H1 (cell line): Measurements from ENCODE around the gene BSPRY. TPM values are rescaled to one million over a fixed set of nuclear protein-coding genes. Genes with fewer than 3 reads are reported as not detected.
A peak's percentile ranks its signal among the peaks of the same experiment; 100 is the strongest.

ENCODE experiments used
- BACH1 ChIP-seq: IDR thresholded peaks from 2 replicates; pipeline ENCODE4 v1.6.1; 2012; ENCODE audit warnings: low read length, improper control_type of control experiment
- BCL11A ChIP-seq, 2 experiments: IDR thresholded peaks; one replicate each; pipeline ENCODE4 v1.6.1; 2011; ENCODE audit warnings: low read depth in 2 of 2, low read length in 2 of 2, mild to moderate bottlenecking in 2 of 2
- CBX8 ChIP-seq: fragments of 300-800, 300-1000 bp; sonication (generic); IDR thresholded peaks from 2 replicates; pipeline ENCODE4 v1.7.1; 2016; ENCODE audit warnings: low read depth, low read length, borderline replicate concordance
- CHD2 ChIP-seq: IDR thresholded peaks from 2 replicates; pipeline ENCODE4 v1.6.1; 2012; ENCODE audit warnings: low read length, improper control_type of control experiment
- CREB1 ChIP-seq: IDR thresholded peaks from 2 replicates; pipeline ENCODE4 v1.6.1; 2012; ENCODE audit warnings: inconsistent platforms
- CTBP2 ChIP-seq: IDR thresholded peaks from 2 replicates; pipeline ENCODE4 v1.7.0; 2011; ENCODE audit warnings: borderline replicate concordance, mild to moderate bottlenecking, moderate library complexity, mixed read lengths, low read length; ENCODE audit not compliant: insufficient read depth, insufficient read length
- FOSL1 ChIP-seq: IDR thresholded peaks from 2 replicates; pipeline ENCODE4 v1.6.1; 2011; ENCODE audit warnings: mild to moderate bottlenecking, low read depth, low read length, moderate library complexity; ENCODE audit not compliant: insufficient read depth
- GABPA ChIP-seq: IDR thresholded peaks from 2 replicates; pipeline ENCODE4 v1.6.1; 2011; ENCODE audit warnings: mild to moderate bottlenecking, low read length, moderate library complexity, borderline replicate concordance; ENCODE audit not compliant: insufficient read depth
- HDAC2 ChIP-seq, 2 experiments: fragments of 300-600 bp in 1 of 2; sonication (generic) in 1 of 2; IDR thresholded peaks; 2 replicates each; pipeline ENCODE4 v1.6.1; 2011 to 2012; ENCODE audit warnings: low read depth in 2 of 2, low read length in 2 of 2, mild to moderate bottlenecking in 2 of 2, moderate library complexity in 2 of 2, borderline replicate concordance in 1 of 2, inconsistent platforms in 1 of 2
- JUND ChIP-seq: IDR thresholded peaks from 2 replicates; pipeline ENCODE4 v1.6.1; 2011; ENCODE audit warnings: mild to moderate bottlenecking, improper control_type of control experiment, low read length
- KDM5A ChIP-seq: fragments of 200-600 bp; IDR thresholded peaks from 2 replicates; pipeline ENCODE4 v1.7.1; 2012; ENCODE audit warnings: mild to moderate bottlenecking, low read length, inconsistent platforms, mixed read lengths
- POLR2A ChIP-seq, 2 experiments: IDR thresholded peaks; 1 replicate in 1 of 2; 2 replicates in 1 of 2; pipeline ENCODE4 v1.6.1; 2011; ENCODE audit warnings: low read depth in 2 of 2, low read length in 2 of 2, mild to moderate bottlenecking in 2 of 2; ENCODE audit errors: control extremely low read depth in 1 of 2
- POLR2AphosphoS5 ChIP-seq: IDR thresholded peaks from 2 replicates; pipeline ENCODE4 v1.6.1; 2011; ENCODE audit warnings: low read depth, low read length
- POU5F1 ChIP-seq: IDR thresholded peaks from 2 replicates; pipeline ENCODE4 v1.6.1; 2011; ENCODE audit warnings: low read depth, mild to moderate bottlenecking, low read length, moderate library complexity
- RAD21 ChIP-seq, 2 experiments: IDR thresholded peaks in 1 of 2; conservative IDR thresholded peaks in 1 of 2; 2 replicates each; pipeline ENCODE4 v1.6.1; 2011; ENCODE audit warnings: low read depth in 2 of 2, low read length in 2 of 2, improper control_type of control experiment in 1 of 2, inconsistent platforms in 1 of 2, mild to moderate bottlenecking in 1 of 2, moderate library complexity in 1 of 2
- RBBP5 ChIP-seq: IDR thresholded peaks from 2 replicates; pipeline ENCODE4 v1.7.1; 2012; ENCODE audit warnings: low read depth, mild to moderate bottlenecking, inconsistent platforms, low read length, moderate library complexity, borderline replicate concordance
- RNF2 ChIP-seq: fragments of 200-900, 300-1000 bp; sonication (generic); IDR thresholded peaks from 2 replicates; pipeline ENCODE4 v1.7.1; 2016; ENCODE audit warnings: borderline replicate concordance, low read depth, mild to moderate bottlenecking, antibody characterized with exemption, low read length; ENCODE audit not compliant: poor library complexity, severe bottlenecking; ENCODE audit errors: missing control alignments
- RXRA ChIP-seq: IDR thresholded peaks from 2 replicates; pipeline ENCODE4 v1.6.1; 2011; ENCODE audit warnings: low read depth, mild to moderate bottlenecking, low read length, moderate library complexity; ENCODE audit not compliant: insufficient read depth
- SIRT6 ChIP-seq: IDR thresholded peaks from one replicate; pipeline ENCODE4 v1.7.1; 2012; ENCODE audit warnings: low read length, inconsistent platforms
- SP1 ChIP-seq: IDR thresholded peaks from 2 replicates; pipeline ENCODE4 v1.6.1; 2011; ENCODE audit warnings: low read depth, low read length
- SP4 ChIP-seq: IDR thresholded peaks from 2 replicates; pipeline ENCODE4 v1.6.1; 2012; ENCODE audit warnings: low read length, inconsistent platforms
- SRF ChIP-seq: IDR thresholded peaks from 2 replicates; pipeline ENCODE4 v1.6.1; 2011; ENCODE audit warnings: mild to moderate bottlenecking, low read depth, low read length, moderate library complexity
- TAF7 ChIP-seq: optimal IDR thresholded peaks from 2 replicates; pipeline ENCODE3; 2011; ENCODE audit warnings: low read depth, mild to moderate bottlenecking, inconsistent platforms, low read length, moderate library complexity, borderline replicate concordance
- polyA plus RNA-seq, 7 experiments: library from polyadenylated mRNA; depleted of rRNA in 3 of 7; stranded (reverse) in 5 of 7; unstranded in 2 of 7; fragments of >200 nt in 5 of 7; fragments of 200-250 nt in 2 of 7; gene quantifications; 1 replicate in 5 of 7; 2 replicates in 1 of 7; 4 replicates in 1 of 7; pipeline versions ENCODE4 v1.2.1 to v1.2.3, GENCODE V29; 2011 to 2013; ENCODE audit warnings: missing spikeins in 2 of 7, mixed read lengths in 2 of 7
- total RNA-seq: library from RNA; stranded (reverse); fragmentation: NEBNext Ultra II Directional; extraction: Animal tissue kit (Norgen Biotek cat#: 25700); gene quantifications from 2 replicates; pipeline ENCODE4 v1.2.1, GENCODE V29; 2021
- TF ChIP-seq, protein P1 (sequence below): IDR thresholded peaks from 2 replicates; pipeline ENCODE4 v1.6.1; 2012; ENCODE audit warnings: inconsistent platforms

The BSPRY gene
- total and polyA plus RNA-seq, 2 of the 8 experiments (the other 6 are each of a cell fraction or from before 2014, with no cell fraction given): 5.5 to 10.9 TPM

DNA sequence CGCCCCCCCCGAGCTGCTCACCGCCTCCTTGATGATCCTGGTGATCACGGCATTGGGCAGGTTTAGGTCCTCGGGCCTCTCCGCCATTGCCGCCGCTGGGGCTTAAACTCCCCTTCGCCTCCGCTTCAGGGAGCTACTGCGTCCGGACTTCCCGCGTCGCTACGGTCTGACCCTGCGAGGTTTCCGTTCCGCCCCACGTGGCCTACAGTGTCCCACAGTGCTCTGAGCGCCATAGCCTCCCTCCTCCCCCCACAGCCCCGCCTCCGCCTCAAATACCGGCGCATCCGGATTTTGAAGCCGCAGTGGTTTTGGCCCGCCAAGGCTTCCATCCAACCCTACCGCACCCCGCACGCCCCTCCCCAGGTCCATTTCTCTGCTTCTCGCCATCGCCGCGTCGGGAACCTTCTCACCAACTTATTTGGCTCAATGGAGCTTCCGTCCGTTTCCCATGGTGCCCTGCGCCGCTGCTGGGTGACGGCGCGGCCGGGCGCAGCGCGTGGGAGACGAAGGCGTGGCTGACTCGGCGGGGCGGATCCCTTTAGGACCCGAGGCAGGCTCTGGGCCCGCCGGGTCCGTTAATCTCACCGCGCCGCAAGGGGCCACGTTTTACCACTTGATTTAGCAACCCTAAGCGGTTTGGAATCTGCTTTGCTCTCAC lies 61.0 kb downstream of the BSPRY start, which contains the start of the genes C9orf43 and POLE3 (continued):
- TF ChIP-seq HDAC2 (IDR thresholded peaks at IDR 0.05; ENCODE audit: borderline replicate concordance in 1 of 2, low read depth in 2 of 2, low read length in 2 of 2): 0 out of 4 replicates have a peak, but pooled peaks of 1 of the 2 experiments have one; percentile 46
- TF ChIP-seq BACH1: no peak
- TF ChIP-seq SP1: 0 out of 2 replicates have a peak, but pooled peaks have one; percentile 9
- no peak for TF ChIP-seq BCL11A (IDR thresholded peaks at IDR 0.05; ENCODE audit: low read depth in 2 of 2, low read length in 2 of 2)
- TF ChIP-seq CREB1: peak; percentile 82
- TF ChIP-seq TAF7: peak; percentile 65
- TF ChIP-seq POLR2A (IDR thresholded peaks at IDR 0.05; ENCODE audit: control extremely low read depth in 1 of 2, low read depth in 2 of 2, low read length in 2 of 2): peak; percentile 90
- TF ChIP-seq GABPA: no peak
- peak; percentile 86 for TF ChIP-seq FOSL1
- no peak for TF ChIP-seq SRF
- TF ChIP-seq JUND: peak; percentile 64; the same call in 1 of the 2 replicates
- no peak for TF ChIP-seq RNF2
- no peak for TF ChIP-seq POU5F1
- TF ChIP-seq, protein P1, sequence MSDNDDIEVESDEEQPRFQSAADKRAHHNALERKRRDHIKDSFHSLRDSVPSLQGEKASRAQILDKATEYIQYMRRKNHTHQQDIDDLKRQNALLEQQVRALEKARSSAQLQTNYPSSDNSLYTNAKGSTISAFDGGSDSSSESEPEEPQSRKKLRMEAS: peak; percentile 88
- TF ChIP-seq KDM5A: peak; percentile 38; the same call in 1 of the 2 replicates
- TF ChIP-seq SIRT6: no peak
- no peak for TF ChIP-seq RXRA
- TF ChIP-seq POLR2AphosphoS5: peak; percentile 91
- TF ChIP-seq CTBP2: no peak
- TF ChIP-seq RBBP5: peak; percentile 90; the same call in 1 of the 2 replicates
- TF ChIP-seq SP4: no peak; the same call in 1 of the 2 replicates
- peak; percentile 83 for TF ChIP-seq CHD2
- no peak for TF ChIP-seq CBX8
- TF ChIP-seq RAD21 (IDR thresholded peaks at IDR 0.05 in 1 of 2, conservative IDR thresholded peaks at IDR 0.05 in 1 of 2; ENCODE audit: low read depth in 2 of 2, low read length in 2 of 2): peak in 1 of 2 experiments; percentile 9; a peak in 1 of 4 replicates
